ENCODE measurements around the gene SETBP1.

The SETBP1 gene

DNA sequence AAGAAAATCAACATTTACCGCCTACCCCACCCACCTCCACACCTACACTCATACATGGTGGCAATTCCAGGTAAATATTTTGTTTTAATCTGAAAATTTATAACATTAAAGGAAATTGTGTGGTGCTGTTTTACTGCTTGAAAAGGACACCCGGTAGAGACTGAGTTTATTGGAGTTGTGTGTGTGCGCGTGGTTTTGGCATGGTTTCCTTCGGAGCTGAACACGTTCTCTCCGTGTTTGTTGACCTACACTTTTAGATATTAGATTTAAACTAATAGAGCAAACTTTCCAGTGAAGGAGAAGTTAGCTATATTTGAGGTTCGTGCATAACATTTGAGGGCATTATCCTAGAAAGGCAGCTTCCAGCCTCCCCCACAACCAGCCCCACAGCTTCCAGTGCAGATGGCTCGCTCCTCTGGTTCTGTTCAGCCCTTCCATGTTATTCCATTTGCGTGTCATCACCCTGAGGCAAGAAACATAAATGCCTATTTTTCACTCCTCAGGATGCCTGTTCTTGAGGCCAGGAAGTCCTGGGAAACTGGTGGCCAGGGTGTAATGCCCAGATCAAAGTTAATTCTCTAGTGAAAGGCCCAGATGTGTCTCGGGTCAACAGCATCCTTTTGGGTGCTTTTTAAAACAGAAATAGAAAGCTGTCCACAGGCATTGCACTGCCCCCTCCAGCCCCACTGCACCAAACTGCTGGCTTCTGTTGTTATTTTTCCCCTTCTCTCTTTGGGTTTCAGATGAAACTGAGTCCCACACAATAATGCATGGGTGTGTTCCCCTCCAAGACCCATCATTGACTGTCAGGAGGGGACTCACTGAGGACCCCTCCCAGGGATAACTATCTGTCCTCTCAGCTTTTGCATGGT lies 190.2 kb downstream of the SETBP1 start:
- H3K9me3 ChIP-seq (ENCODE audit: control insufficient read depth, insufficient read depth, low read length), result no peaks in the 10 kb centered on the region
- peaks cover 9% of the 10 kb centered on the region for H3K36me3 ChIP-seq (ENCODE audit: control insufficient read depth, low read length)
- H3K27ac ChIP-seq (ENCODE audit: low read depth, low read length), result no peak overlapping the region
- H4K20me1 ChIP-seq (ENCODE audit: control insufficient read depth, insufficient read depth, low read depth, low read length), result no peaks in the 10 kb centered on the region
- no peaks in the 10 kb centered on the region for H3K27me3 ChIP-seq (ENCODE audit: control insufficient read depth, low read length)
- H3K9me2 ChIP-seq (replicated peaks; ENCODE audit: control insufficient read depth, low read length), result no peaks in the 10 kb centered on the region
- no peaks in the 10 kb centered on the region for H3F3A ChIP-seq (ENCODE audit: control insufficient read depth, insufficient read depth)
- no peaks in the 10 kb centered on the region for H3K79me2 ChIP-seq (ENCODE audit: control insufficient read depth, low read length)
- H3K4me2 ChIP-seq (ENCODE audit: low read length), result no peak overlapping the region
- H3K4me1 ChIP-seq (ENCODE audit: control insufficient read depth, low read length), result peaks cover 5% of the 10 kb centered on the region
- TF ChIP-seq, protein P1, sequence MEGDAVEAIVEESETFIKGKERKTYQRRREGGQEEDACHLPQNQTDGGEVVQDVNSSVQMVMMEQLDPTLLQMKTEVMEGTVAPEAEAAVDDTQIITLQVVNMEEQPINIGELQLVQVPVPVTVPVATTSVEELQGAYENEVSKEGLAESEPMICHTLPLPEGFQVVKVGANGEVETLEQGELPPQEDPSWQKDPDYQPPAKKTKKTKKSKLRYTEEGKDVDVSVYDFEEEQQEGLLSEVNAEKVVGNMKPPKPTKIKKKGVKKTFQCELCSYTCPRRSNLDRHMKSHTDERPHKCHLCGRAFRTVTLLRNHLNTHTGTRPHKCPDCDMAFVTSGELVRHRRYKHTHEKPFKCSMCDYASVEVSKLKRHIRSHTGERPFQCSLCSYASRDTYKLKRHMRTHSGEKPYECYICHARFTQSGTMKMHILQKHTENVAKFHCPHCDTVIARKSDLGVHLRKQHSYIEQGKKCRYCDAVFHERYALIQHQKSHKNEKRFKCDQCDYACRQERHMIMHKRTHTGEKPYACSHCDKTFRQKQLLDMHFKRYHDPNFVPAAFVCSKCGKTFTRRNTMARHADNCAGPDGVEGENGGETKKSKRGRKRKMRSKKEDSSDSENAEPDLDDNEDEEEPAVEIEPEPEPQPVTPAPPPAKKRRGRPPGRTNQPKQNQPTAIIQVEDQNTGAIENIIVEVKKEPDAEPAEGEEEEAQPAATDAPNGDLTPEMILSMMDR (IDR thresholded peaks at IDR 0.05; ENCODE audit: low read depth, low read length, poor library complexity, severe bottlenecking), result no peak
- TF ChIP-seq EZH2phosphoT487 (IDR thresholded peaks at IDR 0.05; ENCODE audit: borderline replicate concordance, low read length), result no peak
- no peak overlapping the region for H3K4me3 ChIP-seq (ENCODE audit: low read length)

DNA sequence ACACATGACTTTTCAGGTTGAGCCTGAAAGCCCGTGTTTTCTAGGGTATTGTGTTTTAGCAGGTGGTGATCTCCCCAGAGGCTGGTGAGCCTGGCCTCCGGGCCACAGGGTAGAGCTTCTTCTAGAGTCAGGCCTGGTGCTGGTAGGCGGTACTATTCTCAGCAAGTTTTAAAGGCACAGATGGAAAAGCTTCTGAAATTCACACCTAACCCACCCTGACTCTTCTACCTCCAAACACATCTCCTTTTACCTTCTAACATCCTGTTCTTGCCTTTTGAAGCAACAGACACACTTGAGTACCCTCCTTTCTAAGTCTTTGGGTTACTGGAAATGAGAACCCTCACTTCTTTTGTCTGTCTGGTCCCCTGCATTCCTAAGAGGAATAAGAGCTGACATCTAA lies 191.1 kb downstream of the SETBP1 start:
- Histone ChIP-seq H3K27ac (ENCODE audit: low read depth, low read length) (no peak overlapping the region), H3K4me1 (ENCODE audit: control insufficient read depth, low read length) (no peaks in the 10 kb centered on the region; the same call in 1 of the 2 replicates), H3K36me3 (ENCODE audit: control insufficient read depth, low read length) (peaks cover 9% of the 10 kb centered on the region), H3K4me3 (ENCODE audit: low read length) (no peak overlapping the region), H3K9me2 (replicated peaks; ENCODE audit: control insufficient read depth, low read length) (no peaks in the 10 kb centered on the region), H3F3A (ENCODE audit: control insufficient read depth, insufficient read depth) (no peaks in the 10 kb centered on the region), H3K79me2 (ENCODE audit: control insufficient read depth, low read length) (no peaks in the 10 kb centered on the region), H4K20me1 (ENCODE audit: control insufficient read depth, insufficient read depth, low read depth, low read length) (no peaks in the 10 kb centered on the region), H3K4me2 (ENCODE audit: low read length) (no peak overlapping the region), H3K27me3 (ENCODE audit: control insufficient read depth, low read length) (no peaks in the 10 kb centered on the region), H3K9me3 (ENCODE audit: control insufficient read depth, insufficient read depth, low read length) (no peaks in the 10 kb centered on the region)
- TF ChIP-seq, protein P1 (IDR thresholded peaks at IDR 0.05; ENCODE audit: low read depth, low read length, poor library complexity, severe bottlenecking), result no peak
- no peak for TF ChIP-seq EZH2phosphoT487 (IDR thresholded peaks at IDR 0.05; ENCODE audit: borderline replicate concordance, low read length)

DNA sequence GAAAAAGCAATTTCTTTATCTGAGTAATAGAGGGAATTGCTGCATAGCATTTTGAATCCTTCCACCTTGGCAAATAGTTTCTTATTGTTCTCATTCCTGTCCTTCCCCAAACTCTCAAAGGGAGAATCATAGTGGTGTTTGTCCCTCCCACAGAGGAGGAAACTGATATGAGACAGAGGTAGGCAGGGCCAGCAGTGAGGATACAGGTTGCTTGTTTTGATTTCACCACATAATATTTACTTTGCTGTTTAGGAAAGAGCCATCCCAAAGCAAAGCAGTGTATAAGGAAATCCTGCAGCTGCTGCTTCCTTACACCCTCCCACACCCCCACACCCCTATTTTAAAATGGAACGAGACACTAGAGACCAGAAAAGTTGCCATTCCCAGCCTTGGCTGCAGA lies 195.3 kb downstream of the SETBP1 start:
- Histone ChIP-seq H3K27me3 (ENCODE audit: control insufficient read depth, low read length) (no peaks in the 10 kb centered on the region), H3K79me2 (ENCODE audit: control insufficient read depth, low read length) (no peaks in the 10 kb centered on the region), H3F3A (ENCODE audit: control insufficient read depth, insufficient read depth) (no peaks in the 10 kb centered on the region), H4K20me1 (ENCODE audit: control insufficient read depth, insufficient read depth, low read depth, low read length) (no peaks in the 10 kb centered on the region), H3K4me1 (ENCODE audit: control insufficient read depth, low read length) (peaks cover 15% of the 10 kb centered on the region), H3K36me3 (ENCODE audit: control insufficient read depth, low read length) (peaks cover 9% of the 10 kb centered on the region), H3K4me3 (ENCODE audit: low read length) (no peak overlapping the region), H3K9me3 (ENCODE audit: control insufficient read depth, insufficient read depth, low read length) (no peaks in the 10 kb centered on the region), H3K4me2 (ENCODE audit: low read length) (no peak overlapping the region), H3K27ac (ENCODE audit: low read depth, low read length) (no peak overlapping the region), H3K9me2 (replicated peaks; ENCODE audit: control insufficient read depth, low read length) (no peaks in the 10 kb centered on the region)
- TF ChIP-seq, protein P1 (IDR thresholded peaks at IDR 0.05; ENCODE audit: low read depth, low read length, poor library complexity, severe bottlenecking), result no peak
- no peak for TF ChIP-seq EZH2phosphoT487 (IDR thresholded peaks at IDR 0.05; ENCODE audit: borderline replicate concordance, low read length)
